NCI-H748 (cell line): ENCODE data around the gene FGF6.
"Not testable (repeated sequence)": the region's sequence is repeated elsewhere in the genome, so short reads cannot be mapped to it uniquely, and the experiment has no call there.

Source experiments
- DNase-seq: peaks from one replicate; lab custom pipeline; 2025; ENCODE audit not compliant: unreplicated experiment; lab: John Stamatoyannopoulos, UW

Gene FGF6

DNA sequence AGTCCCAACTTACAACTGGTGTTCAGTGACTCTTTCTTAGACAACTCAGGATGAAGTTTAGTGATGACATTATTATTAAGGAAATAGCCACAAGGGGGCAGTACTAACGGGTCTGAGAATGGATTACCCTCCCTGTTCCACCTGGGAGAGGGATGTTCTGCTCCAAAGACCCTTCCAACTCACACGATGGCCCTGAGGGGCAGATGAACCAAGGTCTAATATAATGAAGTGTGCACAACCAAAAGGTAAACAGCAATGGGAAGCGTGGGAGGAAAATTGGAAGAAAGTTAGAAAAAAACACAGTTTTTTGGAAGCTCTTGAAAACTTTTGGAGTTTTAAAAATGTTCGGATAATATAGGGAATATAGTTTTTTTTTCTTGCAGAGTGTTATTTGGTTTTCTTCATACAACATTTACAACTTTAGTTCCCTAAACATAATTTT lies 24.0 kb downstream of the FGF6 start:
- peak; percentile 35 for DNase-seq

DNA sequence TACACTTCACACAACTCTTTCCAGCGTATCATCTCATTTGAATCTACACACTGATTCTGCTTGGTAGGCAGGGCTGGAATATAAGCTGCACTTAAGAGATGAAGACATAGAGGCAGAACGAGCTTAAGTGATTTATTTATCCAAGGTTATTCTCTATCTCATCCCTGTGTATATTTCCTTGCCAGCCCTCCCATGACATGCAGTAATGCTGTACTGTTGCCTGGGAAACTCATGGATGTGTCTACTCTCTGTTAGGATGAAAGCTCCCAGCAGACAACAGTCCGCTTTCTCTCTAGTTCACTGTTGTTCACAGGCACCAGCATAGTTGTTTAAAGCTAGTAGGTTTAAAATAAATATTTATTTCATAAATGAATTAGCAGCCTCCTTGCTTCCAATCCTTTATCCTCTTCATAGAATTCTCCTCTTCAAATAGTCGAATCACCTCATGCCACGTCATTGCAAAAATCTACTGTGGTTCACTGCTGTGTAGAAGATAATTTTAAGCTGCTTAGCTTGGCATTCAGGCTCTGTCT lies 25.4 kb downstream of the FGF6 start:
- DNase-seq = peak; percentile 25

DNA sequence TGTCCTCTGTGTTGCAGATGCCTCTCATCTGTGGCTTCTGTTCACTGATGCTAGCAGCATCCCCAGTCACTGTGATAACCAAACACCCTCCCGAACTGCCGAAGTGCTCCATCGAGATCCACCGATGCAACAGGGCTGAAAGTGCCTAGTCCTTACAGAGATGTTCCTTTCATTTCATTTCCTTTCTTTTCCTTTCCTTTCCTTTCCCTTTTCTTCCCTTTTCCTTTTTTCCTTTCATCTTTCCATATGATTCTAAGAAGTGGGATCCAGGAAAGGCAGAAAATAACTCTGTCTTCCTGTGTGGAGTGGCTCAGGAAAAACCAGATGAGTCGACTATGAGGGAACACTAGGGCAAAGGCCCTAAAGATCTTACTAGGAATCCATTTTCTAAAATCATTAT lies 26.7 kb downstream of the FGF6 start:
- no peak for DNase-seq

DNA sequence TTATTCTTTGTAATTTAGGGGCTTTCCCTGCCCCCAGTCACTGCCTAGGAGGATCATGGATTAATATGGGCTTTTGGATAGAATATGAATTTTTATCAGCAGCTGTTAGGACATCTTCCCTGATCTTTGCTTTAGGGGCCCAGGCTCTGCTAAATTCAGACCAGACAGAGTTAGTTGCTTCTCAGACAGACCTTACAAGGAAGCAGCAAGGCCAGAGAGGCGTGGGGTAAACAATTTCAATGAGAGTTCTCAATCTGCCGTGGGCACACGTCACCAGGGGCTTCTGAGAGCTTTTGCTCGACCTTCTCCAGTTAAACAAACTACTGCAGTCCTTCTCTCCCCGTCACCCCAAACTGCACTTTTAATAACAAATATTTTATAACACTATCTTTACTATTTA lies 27.7 kb downstream of the FGF6 start:
- DNase-seq = no peak

- DNase-seq = no peak
Measured at GRCh38 chr12:4417455-4417854, 28.2 kb downstream of the FGF6 start.

GRCh38 chr12:4416276-4416675 lies 29.3 kb downstream of the FGF6 start:
- DNase-seq = no peak

DNA sequence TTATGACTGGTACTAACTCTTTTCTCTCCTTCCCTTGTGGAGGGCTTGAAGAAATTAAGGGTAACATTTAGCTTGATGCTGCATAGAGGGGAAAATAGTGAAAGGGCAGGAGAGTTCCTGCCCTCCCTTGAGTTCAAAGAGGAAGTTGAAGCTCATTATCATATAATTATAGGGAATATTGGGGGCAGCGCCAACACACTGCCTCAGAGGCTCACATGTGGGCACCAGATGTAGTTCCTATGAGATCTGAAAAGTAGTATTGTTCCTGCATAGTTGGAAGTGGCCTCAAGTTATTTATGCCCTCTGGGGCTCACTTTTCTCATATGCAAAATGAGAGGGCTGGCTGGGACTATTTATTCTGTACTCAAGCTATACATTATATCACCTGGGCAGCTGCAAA lies 33.1 kb downstream of the FGF6 start:
- DNase-seq = no peak

GRCh38 chr12:4412056-4412455 lies 33.6 kb downstream of the FGF6 start:
- no peak for DNase-seq

DNA sequence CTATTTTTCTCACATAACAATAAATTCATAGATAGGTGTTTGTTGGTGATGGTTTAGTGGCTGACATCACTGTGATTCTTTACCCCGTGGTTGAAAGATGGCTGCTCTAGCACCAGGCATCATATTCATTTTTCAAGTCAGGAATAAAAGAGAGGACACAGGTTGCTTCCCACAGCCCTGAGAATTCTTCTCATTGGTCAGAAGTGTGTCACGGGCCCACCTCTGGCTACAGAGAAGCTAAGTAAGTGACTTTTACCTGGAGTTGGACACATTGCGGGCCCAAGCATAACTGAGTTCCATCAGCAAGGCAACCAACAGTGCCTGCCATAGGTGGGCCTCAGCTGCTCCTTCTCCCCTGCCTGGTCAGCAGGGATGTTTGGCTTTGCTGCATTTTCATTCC lies 38.5 kb downstream of the FGF6 start:
- no peak for DNase-seq

DNA sequence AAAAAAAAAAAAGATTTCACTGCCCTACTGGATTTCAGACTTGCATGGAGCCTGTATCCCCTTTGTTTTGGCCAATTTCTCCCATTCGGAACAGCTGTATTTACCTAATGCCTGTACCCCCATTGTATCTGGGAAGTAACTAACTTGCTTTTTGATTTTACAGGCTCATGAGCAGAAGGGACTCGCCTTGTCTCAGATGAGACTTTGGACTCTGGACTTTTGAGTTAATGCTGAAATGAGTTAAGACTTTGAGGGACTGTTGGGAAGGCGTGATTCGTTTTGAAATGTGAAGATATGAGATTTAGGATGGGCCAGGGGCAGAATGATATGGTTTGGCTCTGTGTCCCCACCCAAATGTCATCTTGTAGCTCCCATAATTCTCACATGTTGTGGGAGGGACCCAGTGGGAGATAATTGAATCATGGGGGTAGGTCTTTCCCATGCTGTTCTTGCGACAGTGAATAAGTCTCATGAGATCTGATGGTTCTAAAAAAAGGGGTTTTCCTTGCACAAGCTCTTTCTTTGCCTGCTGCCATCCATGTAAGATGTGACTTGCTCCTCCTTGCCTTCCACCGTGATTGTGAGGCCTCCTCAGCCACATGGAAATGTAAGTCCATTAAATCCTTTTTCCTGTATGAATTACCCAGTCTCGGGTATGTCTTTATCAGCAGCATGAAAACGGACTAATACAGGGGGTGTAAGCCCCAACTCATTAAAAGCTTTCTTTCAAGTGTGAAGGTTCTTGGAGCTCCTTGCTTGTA lies 40.6 kb downstream of the FGF6 start:
- DNase-seq = not testable (repeated sequence)

- no peak for DNase-seq
Measured at GRCh38 chr12:4402996-4403395, 42.6 kb downstream of the FGF6 start.

- no peak for DNase-seq
Measured at GRCh38 chr12:4401117-4401516, 44.5 kb downstream of the FGF6 start.

DNA sequence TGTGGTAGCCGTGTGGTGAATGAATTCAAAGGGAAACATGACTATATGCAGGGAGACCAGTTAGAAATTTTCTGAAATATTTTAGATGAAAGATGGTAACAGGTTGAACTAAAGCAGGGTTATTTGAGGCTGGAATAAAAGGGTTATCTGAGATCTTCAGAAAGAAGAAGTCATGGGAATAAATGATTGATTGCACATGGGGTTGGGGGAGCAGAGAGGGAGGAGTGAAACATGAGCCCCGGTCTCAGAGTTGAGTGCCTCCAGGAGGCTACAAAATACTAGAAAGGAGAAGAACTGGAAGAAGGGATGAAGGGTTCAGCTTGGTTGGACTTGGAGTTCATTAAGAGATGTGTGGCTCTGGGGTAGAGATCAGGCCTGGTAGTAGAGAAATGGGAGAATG lies 49.8 kb downstream of the FGF6 start:
- DNase-seq = no peak

DNA sequence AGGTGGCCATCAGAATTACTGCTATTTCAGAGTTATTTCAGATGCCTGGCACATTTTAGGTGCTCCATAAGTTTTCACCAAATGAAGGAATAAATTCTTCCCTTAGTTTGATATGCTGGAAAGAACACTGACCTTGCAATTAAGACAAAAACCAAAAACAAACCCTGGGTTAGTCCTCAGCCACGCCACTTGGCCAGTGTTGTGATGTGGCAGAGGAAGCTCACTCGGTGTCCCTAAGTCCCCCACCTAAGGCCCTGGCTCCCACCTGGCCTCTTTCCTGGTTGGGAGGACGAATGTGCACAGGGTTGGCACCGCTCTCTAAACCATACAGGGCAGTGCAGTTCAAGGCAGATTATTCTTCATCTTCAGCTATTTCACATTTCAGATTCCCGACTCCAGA lies 52.4 kb downstream of the FGF6 start:
- no peak for DNase-seq

GRCh38 chr12:4392223-4392742 lies 53.3 kb downstream of the FGF6 start:
- no peak for DNase-seq

DNA sequence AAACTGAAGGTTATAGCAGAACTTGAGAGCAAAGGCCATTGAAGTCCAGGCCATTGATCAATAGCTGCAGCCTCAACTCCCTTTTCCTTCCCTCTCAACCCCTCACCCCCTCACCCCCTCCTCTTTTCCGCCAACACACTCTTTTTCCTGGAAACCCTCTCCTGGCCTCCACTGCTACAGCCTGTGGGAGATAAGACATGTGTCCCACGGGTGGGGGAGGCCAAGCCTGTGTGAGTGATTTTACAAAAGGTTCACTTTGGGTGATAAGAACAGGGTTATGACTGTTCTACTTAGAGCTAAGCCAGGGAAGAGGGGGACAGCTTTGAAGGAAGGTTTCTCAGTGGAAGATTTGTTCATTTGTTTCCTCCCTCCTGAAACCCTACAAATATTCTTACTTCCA lies 57.0 kb downstream of the FGF6 start:
- DNase-seq = no peak

DNA sequence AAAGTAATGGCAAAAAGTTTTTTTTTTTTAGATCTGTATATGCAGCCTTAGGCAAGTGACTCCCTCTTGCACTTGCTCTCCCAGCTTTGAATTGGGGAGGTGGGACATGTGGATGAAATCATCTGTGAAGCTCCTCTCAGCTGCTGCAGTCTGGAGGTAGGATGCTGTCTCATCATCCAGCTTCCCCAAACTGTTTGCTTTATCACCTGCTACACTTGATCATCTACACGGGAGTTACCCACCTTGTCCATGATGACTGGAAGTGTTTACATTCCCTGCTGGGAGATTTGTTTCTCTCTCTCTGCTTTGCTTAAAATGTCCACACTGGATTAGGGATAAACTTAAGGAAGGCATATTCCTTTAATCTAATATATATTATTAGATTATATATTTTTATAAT lies 57.6 kb downstream of the FGF6 start:
- DNase-seq = peak; percentile 1

DNA sequence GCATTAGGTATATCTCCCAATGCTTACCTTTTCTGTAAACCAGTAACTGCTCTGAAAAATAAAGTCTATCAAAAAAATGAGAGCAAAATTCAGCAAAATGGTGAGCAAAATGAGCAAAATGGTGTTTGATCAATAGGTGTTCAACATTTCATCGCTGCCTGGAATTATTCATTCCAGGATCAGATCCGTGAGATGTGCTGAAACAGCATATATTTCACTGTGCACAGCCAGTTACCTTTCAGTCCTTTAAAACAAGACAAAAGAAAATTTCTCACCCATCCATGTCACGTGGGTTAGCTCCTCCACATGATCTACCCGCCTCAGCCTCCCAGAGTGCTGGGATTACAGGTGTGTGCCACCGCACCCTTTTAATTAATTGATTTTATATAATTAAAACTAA lies 58.0 kb downstream of the FGF6 start:
- no peak for DNase-seq

DNA sequence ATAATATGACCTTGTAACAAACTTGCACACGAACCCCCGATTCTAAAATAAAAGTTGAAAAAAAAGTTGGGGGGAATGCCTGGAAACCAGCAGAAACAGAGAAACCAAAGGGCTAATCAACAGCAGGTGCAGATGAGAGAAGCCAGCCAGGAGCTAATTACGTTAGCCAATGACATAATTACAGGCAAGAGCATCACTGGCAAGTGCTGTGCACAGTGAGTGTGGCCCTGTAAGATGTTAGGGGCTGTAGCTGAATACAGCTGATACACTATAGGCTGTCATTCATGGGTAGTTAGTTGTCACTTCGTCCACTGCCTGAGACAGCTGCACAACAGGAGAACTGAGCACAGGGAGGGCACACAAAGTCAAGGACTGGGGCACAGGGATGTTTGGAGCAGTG lies 58.8 kb downstream of the FGF6 start:
- peak; percentile 37 for DNase-seq
